K562 (cell line): Measurements from ENCODE around the gene NELFE. TPM values are rescaled to one million over a fixed set of nuclear protein-coding genes. Genes with fewer than 3 reads are reported as not detected.

Experiments
- ATAC-seq: fragments of 200-7000 bp; cut with Tn5 transposase; 3 replicates; pipeline ENCODE4 v1.9.1; 2020; ENCODE audit warnings: moderate library complexity
- BruUV-seq: library from RNA; stranded (reverse); fragments of 400-500 nt; replicated peaks from 2 replicates; lab custom pipeline; 2021; lab: Mats Ljungman, UMichigan
- CTCF ChIA-PET: fragments of 300-600 bp; formaldehyde crosslinking; extraction: SDS; loops from one replicate; lab custom pipeline; 2021; ENCODE audit warnings: low intra/inter-chr PET ratio; lab: Yijun Ruan, JAX
- POLR2A ChIA-PET: fragments of 300-600, 350-650 bp; sonication (Branson Sonifier 250); formaldehyde crosslinking; extraction: SDS; loops from one replicate; lab custom pipeline; 2021; ENCODE audit warnings: antibody characterized with exemption, inconsistent platforms; lab: Yijun Ruan, JAX
- DNase-seq, 4 experiments: peaks; one replicate each; pipeline versions ENCODE4 v3.0.0 to v3.0.0-alpha.2; 2011 to 2018; ENCODE audit warnings: low spot score in 3 of 4, mixed read lengths in 3 of 4; ENCODE audit errors: extremely low read depth in 1 of 4
- FAIRE-seq: peaks from 2 replicates; lab custom pipeline; 2011; peaks lifted over from hg19 to GRCh38; lab: Jason Lieb, UNC
- H2AFZ ChIP-seq: 2 replicates; pipeline ENCODE4 v1.6.0; 2011; ENCODE audit warnings: low read depth, low read length, control low read depth, inconsistent platforms
- H3K27ac ChIP-seq: fragments of 200-600 bp; 3 replicates; pipeline ENCODE4 v1.8.0; 2011; ENCODE audit warnings: low read depth, mild to moderate bottlenecking, control low read depth, inconsistent platforms, low read length, moderate library complexity, mixed read lengths; ENCODE audit errors: extremely low read depth
- H3K27me3 ChIP-seq, 2 experiments: fragments of 300-600 bp in 1 of 2; 2 replicates in 1 of 2; 3 replicates in 1 of 2; pipeline versions ENCODE4 v1.6.0 to v1.8.0; 2011; ENCODE audit warnings: inconsistent platforms in 2 of 2, low read length in 2 of 2, mild to moderate bottlenecking in 1 of 2, mixed read lengths in 1 of 2, moderate library complexity in 1 of 2; ENCODE audit not compliant: control insufficient read depth in 2 of 2, insufficient read depth in 2 of 2
- H3K36me3 ChIP-seq: fragments of 300-600 bp; 3 replicates; pipeline ENCODE4 v1.8.0; 2011; ENCODE audit warnings: mild to moderate bottlenecking, low read length, inconsistent platforms; ENCODE audit not compliant: control insufficient read depth, insufficient read depth
- H3K4me1 ChIP-seq, 2 experiments: fragments of 200-600 bp in 1 of 2; replicated peaks in 1 of 2; 2 replicates in 1 of 2; 3 replicates in 1 of 2; pipeline versions ENCODE4 v1.5.1 to v1.8.0; 2011; ENCODE audit warnings: inconsistent platforms in 2 of 2, low read length in 2 of 2, mild to moderate bottlenecking in 1 of 2, mixed read lengths in 1 of 2, moderate library complexity in 1 of 2; ENCODE audit not compliant: control insufficient read depth in 2 of 2, insufficient read depth in 2 of 2
- H3K4me2 ChIP-seq: 2 replicates; pipeline ENCODE4 v1.6.1; 2011; ENCODE audit warnings: low read length, control low read depth, inconsistent platforms, mixed read lengths; ENCODE audit not compliant: insufficient read depth
- H3K4me3 ChIP-seq: fragments of 200-600 bp; sonication (generic), shearing (Covaris generic); 2 replicates; pipeline ENCODE4 v1.5.1; 2016; ENCODE audit warnings: control low read depth, inconsistent platforms
- H3K79me2 ChIP-seq: fragments of 200-600 bp; 3 replicates; pipeline ENCODE4 v1.8.0; 2011; ENCODE audit warnings: low read length, inconsistent platforms; ENCODE audit not compliant: control insufficient read depth, insufficient read depth
- H3K9ac ChIP-seq, 2 experiments: 2 replicates each; pipeline versions ENCODE4 v1.6.0 to v1.6.1; 2011; ENCODE audit warnings: low read depth in 2 of 2, low read length in 2 of 2, control low read depth in 1 of 2, inconsistent platforms in 1 of 2, mild to moderate bottlenecking in 1 of 2, mixed read lengths in 1 of 2; ENCODE audit not compliant: insufficient read depth in 1 of 2
- H3K9me1 ChIP-seq: one replicate; pipeline ENCODE4 v1.6.0; 2011; ENCODE audit warnings: inconsistent platforms, mild to moderate bottlenecking, low read length, moderate library complexity; ENCODE audit not compliant: control insufficient read depth, insufficient read depth
- H3K9me3 ChIP-seq: replicated peaks from 2 replicates; pipeline ENCODE4 v1.5.1; 2011; ENCODE audit warnings: low read depth, low read length, inconsistent platforms; ENCODE audit not compliant: control insufficient read depth, insufficient read depth
- H4K20me1 ChIP-seq: replicated peaks from 2 replicates; pipeline ENCODE4 v1.6.1; 2011; ENCODE audit warnings: low read length, inconsistent platforms, mixed read lengths; ENCODE audit not compliant: control insufficient read depth, insufficient read depth
- ARID1B ChIP-seq: fragments of 450-650 bp; IDR thresholded peaks from 2 replicates; pipeline ENCODE4 v1.6.1; 2016; ENCODE audit warnings: antibody characterized with exemption, mild to moderate bottlenecking, inconsistent platforms
- CBFA2T2 ChIP-seq: fragments of 450-650 bp; conservative IDR thresholded peaks from 2 replicates; pipeline ENCODE4 v1.6.1; 2017; ENCODE audit warnings: mild to moderate bottlenecking
- CBFA2T3 ChIP-seq: fragments of 450-650 bp; IDR thresholded peaks from 2 replicates; pipeline ENCODE4 v1.6.1; 2017
- HLTF ChIP-seq: fragments of 450-650 bp; IDR thresholded peaks from 2 replicates; pipeline ENCODE4 v1.6.1; 2016
- NRF1 ChIP-seq, 2 experiments: fragments of 450-650 bp; IDR thresholded peaks in 1 of 2; conservative IDR thresholded peaks in 1 of 2; 2 replicates each; pipeline ENCODE4 v1.6.1; 2014; ENCODE audit warnings: mild to moderate bottlenecking in 2 of 2
- PHF8 ChIP-seq: fragments of 200-600 bp; sonication (generic); IDR thresholded peaks from 2 replicates; pipeline ENCODE4 v1.6.1; 2012; ENCODE audit warnings: mixed run types, mild to moderate bottlenecking, inconsistent platforms, low read length, moderate library complexity, borderline replicate concordance
- PRDM10 ChIP-seq: fragments of 450-650 bp; IDR thresholded peaks from 2 replicates; pipeline ENCODE4 v1.6.1; 2018; ENCODE audit not compliant: partially characterized antibody
- TCF3 ChIP-seq: sonication (generic); formaldehyde crosslinking; IDR thresholded peaks from 2 replicates; pipeline ENCODE4 v1.4.0; 2020; ENCODE audit warnings: mild to moderate bottlenecking, missing genetic modification reagents
- WGBS: fragments of 100-300 bp; shearing (Covaris generic); methylation state at CpG from one replicate; pipeline ENCODE4 v1.1.6; 2016; ENCODE audit warnings: low coverage, mixed read lengths; ENCODE audit not compliant: insufficient coverage; ENCODE audit errors: missing lambda C conversion rate; 5-methylcytosine and 5-hydroxymethylcytosine counted together
- in situ Hi-C: fragments of 300-500 bp; cut with MboI; formaldehyde crosslinking; loops from 4 replicates; pipeline ENCODE4 v1.15.0; 2018; ENCODE audit warnings: inconsistent platforms, mixed read lengths
- intact Hi-C: fragments of 100-400 bp; cut with micrococcal nuclease; formaldehyde crosslinking; loops from 2 replicates; pipeline ENCODE4 v1.14.2; 2022
- polyA plus RNA-seq, 8 experiments: library from polyadenylated mRNA; depleted of rRNA in 4 of 8; stranded (reverse) in 5 of 8; unstranded in 3 of 8; fragments of >200 nt; fragmentation: Nextera tagmentation in 2 of 8; fragmentation: Illumina TruSeq in 1 of 8; extraction: Ambion mirVana in 2 of 8; extraction: Trizol in 1 of 8; gene quantifications; 2 replicates each; pipeline versions ENCODE4 v1.2.1 to v1.2.3, GENCODE V29; 2011 to 2014; ENCODE audit warnings: inconsistent platforms in 1 of 8, missing spikeins in 1 of 8
- total RNA-seq, 7 experiments: library from RNA; depleted of rRNA in 6 of 7; stranded (reverse); fragments of >200 nt in 6 of 7; fragmentation: Illumina TruSeq in 2 of 7; extraction: Trizol in 2 of 7; gene quantifications; 2 replicates each; pipeline versions ENCODE4 v1.2.1 to v1.2.3, GENCODE V29; 2011 to 2021; ENCODE audit warnings: low replicate concordance in 1 of 7

NELFE gene
- total and polyA plus RNA-seq, 9 of the 15 experiments (the other 6 are each of a cell fraction or from before 2014, with no cell fraction given): 15.2 to 157 (median 91.5) TPM

- in situ Hi-C loops (no loop called here), intact Hi-C loops (loop anchor here (5.0 kb wide), 1 partner anchor 38 kb away; the partner anchor contains the start of genes NELFE and SKIC2)
- ChIA-PET POLR2A (interaction anchor here (0.8 to 2.2 kb wide), 2 partner anchors 16 to 162 kb away, joined by 3 to 6 read pairs; no protein-coding TSS in a partner anchor), CTCF (no interaction called here)
- TF ChIP-seq TCF3 (CRISPR knock-in tag) (peak; percentile 21; the same call in 1 of the 2 replicates), ARID1B (peak; percentile 32; the same call in 1 of the 2 replicates), CBFA2T3 (peak; percentile 55), NRF1 (conservative IDR thresholded peaks at IDR 0.05 in 1 of 2, IDR thresholded peaks at IDR 0.05 in 1 of 2) (0 out of 4 replicates have a peak, but pooled peaks of 1 of the 2 experiments have one; percentile 15), CBFA2T2 (0 out of 2 replicates have a peak, but pooled peaks have one; percentile 24), PHF8 (no peak), HLTF (no peak), PRDM10 (peak; percentile 46)
- H3K4me2 ChIP-seq: no peak overlapping the region
- no peak overlapping the region for H3K4me3 ChIP-seq
- H3K9me1 ChIP-seq: no peaks in the 10 kb centered on the region
- H3K79me2 ChIP-seq: no peaks in the 10 kb centered on the region
- ATAC-seq (peak; percentile 52; the same call in 2 of the 3 replicates), FAIRE-seq (no peak), DNase-seq (no peak)
- H3K36me3 ChIP-seq: no peaks in the 10 kb centered on the region
- no peak overlapping the region for H3K9ac ChIP-seq
- peak overlapping the region; percentile 57 for H2AFZ ChIP-seq
- H4K20me1 ChIP-seq: no peaks in the 10 kb centered on the region
- BruUV-seq: no TSS peak
- H3K4me1 ChIP-seq: peaks cover 0 to 3% of the 10 kb centered on the region in 2 experiments; a peak in 1 of 5 replicates
- H3K9me3 ChIP-seq: no peaks in the 10 kb centered on the region
- 16% methylated on average over 6 of the region's 6 CpGs for WGBS
- H3K27me3 ChIP-seq: no peaks in the 10 kb centered on the region
- no peak overlapping the region for H3K27ac ChIP-seq
Observed at GRCh38 chr6:31919624-31920303, 39.0 kb downstream of the NELFE start.
